ENCODE data around the gene TAS2R7.

GRCh38 chr12:10810068-10810467 is 7.6 kb upstream of the TAS2R7 start, which contains the start of gene TAS2R9:
- TF ChIP-seq CTCF (IDR thresholded peaks at IDR 0.05; ENCODE audit: extremely low read depth in 1 of 2, insufficient read depth in 1 of 2, low read depth in 1 of 2, low read length in 2 of 2) = no peak
- no peak for TF ChIP-seq POLR2AphosphoS5 (IDR thresholded peaks at IDR 0.05; ENCODE audit: insufficient read depth, low read depth, low read length)
- TF ChIP-seq EZH2 (IDR thresholded peaks at IDR 0.05; ENCODE audit: borderline replicate concordance, low read depth, low read length, severe bottlenecking) = no peak
- no peak for TF ChIP-seq POLR2A (IDR thresholded peaks at IDR 0.05; ENCODE audit: low read depth, low read length)
- TF ChIP-seq MYC (IDR thresholded peaks at IDR 0.05; ENCODE audit: low read depth, low read length) = no peak
- TF ChIP-seq GATA2 (IDR thresholded peaks at IDR 0.05; ENCODE audit: insufficient read depth, insufficient read length, low read depth, low read length) = no peak
- TF ChIP-seq MAX (IDR thresholded peaks at IDR 0.05; ENCODE audit: insufficient read depth, insufficient read length) = no peak
- TF ChIP-seq FOS (IDR thresholded peaks at IDR 0.05; ENCODE audit: borderline replicate concordance, insufficient read depth, low read length) = no peak
- no peak for TF ChIP-seq JUN (IDR thresholded peaks at IDR 0.05; ENCODE audit: borderline replicate concordance, insufficient read depth, insufficient read length, low read depth)
